Colonic mucosa (tissue), 4 donors: ENCODE data around the gene CINP. TPM values are rescaled to one million over a fixed set of nuclear protein-coding genes. Genes with fewer than 3 reads are reported as not detected.

ENCODE experiments used
- DNase-seq: peaks from one replicate; pipeline ENCODE4 v3.0.0-alpha.2; 2020
- H3K27ac ChIP-seq: fragments of 200-600 bp; one replicate; pipeline ENCODE4 v1.8.0; 2021
- H3K27me3 ChIP-seq: fragments of 200-600 bp; one replicate; pipeline ENCODE4 v1.8.0; 2021
- H3K36me3 ChIP-seq: fragments of 200-600 bp; one replicate; pipeline ENCODE4 v1.8.0; 2021
- H3K4me1 ChIP-seq: fragments of 200-600 bp; one replicate; pipeline ENCODE4 v1.8.0; 2021; ENCODE audit warnings: mild to moderate bottlenecking
- H3K4me3 ChIP-seq: fragments of 200-600 bp; one replicate; pipeline ENCODE4 v1.8.0; 2021
- H3K9ac ChIP-seq, 2 donors: one replicate each; pipeline ENCODE4 v1.7.0; 2013; ENCODE audit warnings: control low read depth in 2 of 2, low read depth in 2 of 2, low read length in 2 of 2
- H3K9me3 ChIP-seq: fragments of 200-600 bp; one replicate; pipeline ENCODE4 v1.8.0; 2021
- intact Hi-C: fragments of 100-400 bp; cut with DNase I; formaldehyde crosslinking; loops from one replicate; pipeline ENCODE4 v1.14.1; 2022
- total RNA-seq, 2 donors: library from RNA; stranded (reverse); fragmentation: NEBNext Ultra II Directional in 1 of 2; extraction: Animal tissue kit (Norgen Biotek cat#: 25700) in 1 of 2; gene quantifications; one replicate each; pipeline ENCODE4 v1.2.1, GENCODE V29; 2021
- TF ChIP-seq, protein P1 (sequence below): fragments of 200-600 bp; IDR thresholded peaks from one replicate; pipeline ENCODE4 v1.8.0; 2022; ENCODE audit warnings: antibody characterized with exemption, mild to moderate bottlenecking
- donor health status: healthy.
- donor health status: DM: no; HTN: no; CAD: no.
- donor health status: DM: no; HTN: no; CAD: no.

The CINP gene
- total RNA-seq, 2 donors from 2014 or later: 29.5 to 43.2 TPM

DNA sequence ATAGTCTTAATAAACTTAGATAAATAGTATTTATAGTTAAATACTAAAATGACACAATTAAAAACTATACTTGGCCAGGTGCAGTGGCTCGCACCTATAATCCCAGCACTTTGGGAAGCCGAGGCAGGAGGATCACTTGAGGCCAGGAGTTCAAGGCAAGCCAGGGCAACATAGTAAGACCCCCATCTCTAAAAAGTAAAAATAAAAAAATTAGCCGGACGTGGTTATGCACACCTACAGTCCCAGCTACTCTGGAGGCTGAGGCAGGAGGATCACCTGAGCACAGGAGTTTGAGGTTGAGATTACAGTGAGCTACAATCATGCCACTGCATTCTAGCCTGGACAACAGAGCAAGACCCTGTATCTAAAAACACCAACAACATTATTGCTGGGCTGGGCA lies 16.0 kb downstream of the CINP start:
- Histone ChIP-seq H3K9ac (no peak overlapping the region), H3K4me3 (no peak overlapping the region), H3K4me1 (no peaks in the 10 kb centered on the region), H3K27me3 (no peaks in the 10 kb centered on the region), H3K27ac (no peak overlapping the region), H3K36me3 (peaks cover 16% of the 10 kb centered on the region), H3K9me3 (no peaks in the 10 kb centered on the region)
- intact Hi-C loops: no loop called here
- DNase-seq: no peak
- TF ChIP-seq, protein P1, sequence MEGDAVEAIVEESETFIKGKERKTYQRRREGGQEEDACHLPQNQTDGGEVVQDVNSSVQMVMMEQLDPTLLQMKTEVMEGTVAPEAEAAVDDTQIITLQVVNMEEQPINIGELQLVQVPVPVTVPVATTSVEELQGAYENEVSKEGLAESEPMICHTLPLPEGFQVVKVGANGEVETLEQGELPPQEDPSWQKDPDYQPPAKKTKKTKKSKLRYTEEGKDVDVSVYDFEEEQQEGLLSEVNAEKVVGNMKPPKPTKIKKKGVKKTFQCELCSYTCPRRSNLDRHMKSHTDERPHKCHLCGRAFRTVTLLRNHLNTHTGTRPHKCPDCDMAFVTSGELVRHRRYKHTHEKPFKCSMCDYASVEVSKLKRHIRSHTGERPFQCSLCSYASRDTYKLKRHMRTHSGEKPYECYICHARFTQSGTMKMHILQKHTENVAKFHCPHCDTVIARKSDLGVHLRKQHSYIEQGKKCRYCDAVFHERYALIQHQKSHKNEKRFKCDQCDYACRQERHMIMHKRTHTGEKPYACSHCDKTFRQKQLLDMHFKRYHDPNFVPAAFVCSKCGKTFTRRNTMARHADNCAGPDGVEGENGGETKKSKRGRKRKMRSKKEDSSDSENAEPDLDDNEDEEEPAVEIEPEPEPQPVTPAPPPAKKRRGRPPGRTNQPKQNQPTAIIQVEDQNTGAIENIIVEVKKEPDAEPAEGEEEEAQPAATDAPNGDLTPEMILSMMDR: no peak

DNA sequence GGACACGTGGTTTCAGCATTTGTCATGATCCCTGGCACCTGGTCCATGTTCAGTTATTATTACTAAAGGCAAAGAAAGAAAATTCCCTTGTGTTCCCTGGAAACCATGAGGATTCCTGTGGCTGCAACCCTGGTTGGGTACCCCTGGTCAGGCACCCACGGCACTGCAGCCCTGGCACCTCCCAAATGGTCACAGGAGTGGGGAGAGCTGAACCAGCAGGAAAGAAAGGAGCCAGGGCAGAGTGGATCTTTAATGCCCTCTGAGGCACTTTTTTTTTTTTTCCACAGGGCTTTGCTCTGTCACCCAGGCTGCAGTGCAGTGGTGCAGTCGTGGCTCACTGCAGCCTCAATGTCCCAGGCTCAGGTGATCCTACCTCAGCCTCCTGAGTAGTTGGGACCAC lies 17.5 kb downstream of the CINP start:
- no peak for DNase-seq
- TF ChIP-seq, protein P1: no peak
- intact Hi-C loops: no loop called here
- Histone ChIP-seq H3K4me3 (no peak overlapping the region), H3K27ac (no peak overlapping the region), H3K36me3 (peaks cover 16% of the 10 kb centered on the region), H3K9ac (no peak overlapping the region), H3K27me3 (no peaks in the 10 kb centered on the region), H3K4me1 (no peaks in the 10 kb centered on the region), H3K9me3 (no peaks in the 10 kb centered on the region)

DNA sequence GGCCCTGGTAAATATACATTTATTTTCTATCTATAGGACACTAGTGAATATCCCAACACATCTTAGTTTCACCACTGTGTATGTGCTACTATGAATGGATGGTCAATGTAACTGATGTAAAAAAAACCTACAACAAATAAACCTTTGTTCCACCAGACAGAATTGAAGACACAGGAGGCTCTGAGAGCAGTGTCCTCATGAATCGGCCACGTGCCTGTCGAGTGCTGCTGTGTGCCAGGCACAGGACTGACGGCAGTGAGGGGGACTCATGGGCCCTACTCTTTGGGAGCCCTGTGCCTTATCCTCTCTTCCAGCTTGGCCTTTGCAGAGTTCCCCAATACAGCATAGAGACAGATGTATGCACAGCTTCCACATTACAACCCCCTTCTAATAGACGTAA lies 18.2 kb downstream of the CINP start:
- H3K4me3 ChIP-seq: no peak overlapping the region
- TF ChIP-seq, protein P1: no peak
- peaks cover 16% of the 10 kb centered on the region for H3K36me3 ChIP-seq
- H3K9ac ChIP-seq: no peak overlapping the region
- no peaks in the 10 kb centered on the region for H3K9me3 ChIP-seq
- intact Hi-C loops: no loop called here
- no peaks in the 10 kb centered on the region for H3K4me1 ChIP-seq
- no peak for DNase-seq
- no peak overlapping the region for H3K27ac ChIP-seq
- H3K27me3 ChIP-seq: no peaks in the 10 kb centered on the region

DNA sequence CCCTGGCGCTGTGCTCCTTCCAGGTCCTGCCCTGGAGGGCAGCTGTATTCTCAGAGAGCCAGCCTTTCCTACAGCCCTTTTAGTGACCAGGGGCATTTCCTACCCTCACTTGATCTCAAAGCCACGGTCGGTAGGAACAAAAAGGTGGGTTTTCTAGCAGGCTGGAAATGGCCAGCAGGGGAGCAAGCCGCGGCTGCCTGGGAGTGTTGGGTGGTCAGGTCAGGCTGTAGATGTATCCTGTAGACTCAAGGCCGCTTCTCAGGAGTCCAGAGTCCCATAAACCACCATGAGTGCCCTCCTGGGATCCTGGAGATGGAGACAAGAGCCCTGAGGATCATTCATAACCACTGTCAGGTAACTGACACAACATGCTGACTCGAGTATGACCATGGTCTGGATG lies 18.6 kb downstream of the CINP start:
- DNase-seq: no peak
- Histone ChIP-seq H3K9ac (no peak overlapping the region), H3K4me1 (no peaks in the 10 kb centered on the region), H3K27me3 (no peaks in the 10 kb centered on the region), H3K27ac (no peak overlapping the region), H3K36me3 (peaks cover 16% of the 10 kb centered on the region), H3K4me3 (no peak overlapping the region), H3K9me3 (no peaks in the 10 kb centered on the region)
- intact Hi-C loops: no loop called here
- TF ChIP-seq, protein P1: no peak

DNA sequence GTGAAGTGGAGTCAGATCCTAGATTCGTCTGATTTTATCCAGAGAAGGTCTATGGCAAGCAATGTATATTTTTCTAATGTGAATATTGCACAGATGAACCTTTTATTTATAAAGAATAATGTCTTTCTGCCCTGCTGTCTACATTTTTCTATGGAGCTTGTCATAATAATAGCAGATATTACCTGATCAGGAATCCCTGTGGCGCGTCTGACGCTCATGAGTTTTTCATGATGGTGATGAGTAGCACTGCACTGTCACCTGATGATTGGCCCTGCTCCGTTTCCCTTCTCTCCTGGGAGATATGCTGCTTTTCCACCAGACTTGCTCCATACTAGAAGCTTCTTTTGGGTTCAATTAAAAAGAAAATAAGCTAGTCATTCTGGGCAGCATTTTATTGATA lies 20.5 kb downstream of the CINP start:
- intact Hi-C loops: no loop called here
- Histone ChIP-seq H3K4me3 (no peak overlapping the region), H3K9me3 (no peaks in the 10 kb centered on the region), H3K4me1 (no peaks in the 10 kb centered on the region), H3K36me3 (no peaks in the 10 kb centered on the region), H3K27me3 (no peaks in the 10 kb centered on the region), H3K9ac (no peak overlapping the region), H3K27ac (no peak overlapping the region)
- DNase-seq: no peak
- TF ChIP-seq, protein P1: no peak

DNA sequence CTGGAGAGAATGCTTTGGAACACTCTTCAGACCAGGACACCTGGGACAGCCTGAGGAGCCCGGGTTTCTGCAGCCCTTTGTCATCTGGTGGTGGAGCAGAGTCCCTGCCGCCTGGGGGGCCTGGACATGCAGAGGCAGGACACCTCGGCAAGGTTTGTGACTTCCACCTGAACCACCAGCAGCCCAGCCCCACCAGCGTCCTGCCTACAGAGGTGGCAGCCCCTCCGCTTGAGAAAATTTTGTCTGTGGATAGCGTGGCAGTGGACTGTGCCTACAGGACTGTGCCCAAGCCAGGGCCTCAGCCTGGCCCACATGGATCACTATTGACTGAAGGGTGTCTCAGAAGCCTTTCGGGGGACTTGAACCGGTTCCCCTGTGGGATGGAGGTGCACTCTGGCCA lies 21.1 kb downstream of the CINP start:
- Histone ChIP-seq H3K4me1 (no peaks in the 10 kb centered on the region), H3K9ac (no peak overlapping the region), H3K36me3 (no peaks in the 10 kb centered on the region), H3K9me3 (no peaks in the 10 kb centered on the region), H3K4me3 (no peak overlapping the region), H3K27me3 (no peaks in the 10 kb centered on the region), H3K27ac (no peak overlapping the region)
- intact Hi-C loops: no loop called here
- TF ChIP-seq, protein P1: no peak
- no peak for DNase-seq
